ENCODE measurements around the gene OR9A4. TPM values are rescaled to one million over a fixed set of nuclear protein-coding genes. Genes with fewer than 3 reads are reported as not detected.
A peak's percentile ranks its signal among the peaks of the same experiment; 100 is the strongest.
"Not testable (repeated sequence)": the region's sequence is repeated elsewhere in the genome, so short reads cannot be mapped to it uniquely, and the experiment has no call there.

OR9A4 gene
- total RNA-seq, 6 donors from 2014 or later, result not detected

DNA sequence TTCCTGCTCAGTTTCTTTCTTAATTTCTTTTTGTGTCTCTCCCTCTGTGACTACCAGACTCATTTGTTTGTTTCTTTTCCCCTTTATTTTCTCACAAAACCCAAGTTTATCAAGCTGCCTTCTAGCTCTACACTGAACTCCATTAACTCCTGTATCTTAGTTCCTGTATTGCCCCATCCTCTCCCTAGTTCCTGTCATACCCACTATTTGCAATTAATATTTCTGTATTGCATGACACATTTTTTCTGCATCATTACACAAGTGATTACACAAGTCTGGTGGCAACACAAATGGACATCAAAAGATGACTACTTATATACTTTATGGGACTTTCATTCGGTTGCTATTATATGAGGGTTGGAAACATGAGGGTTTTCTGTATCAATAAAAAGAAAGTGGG is 26.9 kb upstream of the OR9A4 start:
- TF ChIP-seq EP300 (IDR thresholded peaks at IDR 0.05), result peak in 2 of 4 donors; percentile 10 to 33
- TF ChIP-seq POLR2A (IDR thresholded peaks at IDR 0.05), result no peak
- ATAC-seq (ENCODE audit: low FRiP score in 2 of 2) (peak in 1 of 2 donors; percentile 56), DNase-seq (no peak)
- no peaks in the 10 kb centered on the region for H3K9me3 ChIP-seq
- H3K36me3 ChIP-seq, result no peaks in the 10 kb centered on the region
- 64 to 88% methylated on average over 1 of the region's 1 CpG for WGBS, 2 donors
- no peaks in the 10 kb centered on the region for H3K27me3 ChIP-seq
- H3K27ac ChIP-seq, result peak overlapping the region in 2 of 4 donors; percentile 8 to 52
- no peak overlapping the region for H3K4me3 ChIP-seq
- H3K4me1 ChIP-seq, result no peaks in the 10 kb centered on the region

DNA sequence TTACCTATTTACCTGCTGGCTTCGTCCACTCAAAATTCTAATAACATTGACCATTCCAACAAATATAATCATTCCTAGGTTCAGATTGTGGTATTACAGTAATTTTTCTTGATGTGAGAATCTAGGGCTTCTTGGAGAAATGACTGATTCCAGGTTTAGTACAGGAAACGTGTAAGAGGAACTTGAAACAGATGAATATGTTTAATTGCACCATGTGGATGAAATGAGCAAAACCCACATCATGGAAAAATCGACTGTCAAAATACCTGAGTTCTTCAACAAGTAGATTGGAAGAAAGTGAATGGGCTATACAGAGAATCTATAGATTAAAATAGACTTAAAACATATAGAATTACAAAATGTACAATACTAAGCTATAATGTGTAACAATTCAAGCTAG is 24.9 kb upstream of the OR9A4 start:
- DNase-seq, result no peak
- TF ChIP-seq POLR2A (IDR thresholded peaks at IDR 0.05) (no peak), POLR2AphosphoS5 (IDR thresholded peaks at IDR 0.05) (no peak), EP300 (IDR thresholded peaks at IDR 0.05) (no peak)
- TF ChIP-seq, protein P1, sequence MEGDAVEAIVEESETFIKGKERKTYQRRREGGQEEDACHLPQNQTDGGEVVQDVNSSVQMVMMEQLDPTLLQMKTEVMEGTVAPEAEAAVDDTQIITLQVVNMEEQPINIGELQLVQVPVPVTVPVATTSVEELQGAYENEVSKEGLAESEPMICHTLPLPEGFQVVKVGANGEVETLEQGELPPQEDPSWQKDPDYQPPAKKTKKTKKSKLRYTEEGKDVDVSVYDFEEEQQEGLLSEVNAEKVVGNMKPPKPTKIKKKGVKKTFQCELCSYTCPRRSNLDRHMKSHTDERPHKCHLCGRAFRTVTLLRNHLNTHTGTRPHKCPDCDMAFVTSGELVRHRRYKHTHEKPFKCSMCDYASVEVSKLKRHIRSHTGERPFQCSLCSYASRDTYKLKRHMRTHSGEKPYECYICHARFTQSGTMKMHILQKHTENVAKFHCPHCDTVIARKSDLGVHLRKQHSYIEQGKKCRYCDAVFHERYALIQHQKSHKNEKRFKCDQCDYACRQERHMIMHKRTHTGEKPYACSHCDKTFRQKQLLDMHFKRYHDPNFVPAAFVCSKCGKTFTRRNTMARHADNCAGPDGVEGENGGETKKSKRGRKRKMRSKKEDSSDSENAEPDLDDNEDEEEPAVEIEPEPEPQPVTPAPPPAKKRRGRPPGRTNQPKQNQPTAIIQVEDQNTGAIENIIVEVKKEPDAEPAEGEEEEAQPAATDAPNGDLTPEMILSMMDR (IDR thresholded peaks at IDR 0.05), result no peak

DNA sequence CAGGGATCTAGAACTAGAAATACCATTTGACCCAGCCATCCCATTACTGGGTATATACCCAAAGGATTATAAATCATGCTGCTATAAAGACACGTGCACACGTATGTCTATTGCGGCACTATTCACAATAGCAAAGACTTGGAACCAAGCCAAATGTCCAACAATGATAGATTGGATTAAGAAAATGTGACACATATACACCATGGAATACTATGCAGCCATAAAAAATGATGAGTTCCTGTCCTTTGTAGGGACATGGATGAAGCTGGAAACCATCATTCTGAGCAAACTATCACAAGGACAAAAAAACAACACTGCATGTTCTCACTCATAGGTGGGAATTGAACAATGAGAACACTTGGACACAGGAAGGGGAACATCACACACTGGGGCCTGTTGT is 16.8 kb upstream of the OR9A4 start:
- not testable (repeated sequence) for H3K27me3 ChIP-seq; H3K36me3 ChIP-seq; ATAC-seq (ENCODE audit: low FRiP score in 2 of 2); H3K4me1 ChIP-seq; H3K27ac ChIP-seq; H3K4me3 ChIP-seq; H3K9me3 ChIP-seq; DNase-seq
- 91% methylated on average over 3 of the region's 3 CpGs for WGBS, 2 donors

More for the DNA sequence above, 24.9 kb upstream of the OR9A4 start:
- H3K9me3 ChIP-seq, result no peaks in the 10 kb centered on the region
- ATAC-seq (ENCODE audit: low FRiP score in 2 of 2), result no peak
- H3K27ac ChIP-seq, result no peak overlapping the region
- no peak overlapping the region for H3K4me3 ChIP-seq
- no peaks in the 10 kb centered on the region for H3K36me3 ChIP-seq
- no peaks in the 10 kb centered on the region for H3K4me1 ChIP-seq
- WGBS, 2 donors, result 69 to 70% methylated on average over 3 of the region's 3 CpGs
- no peaks in the 10 kb centered on the region for H3K27me3 ChIP-seq

DNA sequence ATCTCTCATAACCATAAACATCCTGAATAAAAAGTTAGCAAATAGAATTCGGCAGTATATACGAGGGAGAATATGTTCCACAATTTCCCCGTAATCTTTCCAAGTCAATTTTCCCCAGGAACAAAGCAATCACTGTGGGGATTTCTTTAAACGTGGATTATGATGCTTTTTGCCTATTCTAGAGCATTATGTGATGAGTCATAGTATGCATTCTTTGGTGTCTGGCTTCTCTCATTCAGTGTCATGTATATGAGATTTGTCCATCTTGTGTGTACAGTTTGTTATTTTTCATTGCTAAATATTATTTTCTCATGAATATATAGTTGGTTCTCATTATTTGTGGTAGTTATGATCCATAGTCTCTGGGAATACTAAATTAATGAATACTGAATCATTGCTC is 9.9 kb upstream of the OR9A4 start:
- DNase-seq, result no peak
- 82 to 84% methylated on average over 4 of the region's 4 CpGs for WGBS, 2 donors
- TF ChIP-seq POLR2AphosphoS5 (IDR thresholded peaks at IDR 0.05), result no peak
- TF ChIP-seq EP300 (IDR thresholded peaks at IDR 0.05), result no peak
- no peak for TF ChIP-seq POLR2A (IDR thresholded peaks at IDR 0.05)
- TF ChIP-seq, protein P1 (IDR thresholded peaks at IDR 0.05), result no peak
- no peaks in the 10 kb centered on the region for H3K9me3 ChIP-seq
- no peak overlapping the region for H3K27ac ChIP-seq
- no peak overlapping the region for H3K4me3 ChIP-seq
- no peaks in the 10 kb centered on the region for H3K4me1 ChIP-seq
- ATAC-seq (ENCODE audit: low FRiP score in 2 of 2), result no peak
- no peaks in the 10 kb centered on the region for H3K36me3 ChIP-seq
- no peaks in the 10 kb centered on the region for H3K27me3 ChIP-seq

DNA sequence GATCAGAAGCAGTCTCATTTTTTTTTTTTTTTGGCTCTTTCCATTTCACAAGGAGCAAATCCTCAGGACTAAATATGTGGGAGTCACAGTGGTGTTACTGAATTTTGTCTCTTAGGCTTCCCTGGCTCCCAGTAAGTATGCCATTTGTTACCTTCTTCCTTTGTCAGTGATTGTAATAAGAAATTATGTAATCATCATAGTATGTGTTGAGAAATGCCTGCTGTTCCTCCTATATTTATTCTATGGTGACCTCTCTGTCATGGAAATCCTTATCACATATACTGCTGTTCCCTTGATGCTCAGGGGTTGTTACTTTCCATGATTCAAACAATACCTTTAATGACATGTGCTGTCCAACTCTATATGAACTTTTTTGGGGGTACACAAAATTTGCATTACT is 4.8 kb upstream of the OR9A4 start:
- no peak for DNase-seq
- Histone ChIP-seq H3K4me3 (no peak overlapping the region), H3K27ac (no peak overlapping the region), H3K36me3 (no peaks in the 10 kb centered on the region), H3K9me3 (no peaks in the 10 kb centered on the region), H3K4me1 (no peaks in the 10 kb centered on the region), H3K27me3 (no peaks in the 10 kb centered on the region)
- TF ChIP-seq POLR2AphosphoS5 (IDR thresholded peaks at IDR 0.05) (no peak), POLR2A (IDR thresholded peaks at IDR 0.05) (no peak), EP300 (IDR thresholded peaks at IDR 0.05) (no peak)
- TF ChIP-seq, protein P1 (IDR thresholded peaks at IDR 0.05), result no peak
- no peak for ATAC-seq (ENCODE audit: low FRiP score in 2 of 2)

DNA sequence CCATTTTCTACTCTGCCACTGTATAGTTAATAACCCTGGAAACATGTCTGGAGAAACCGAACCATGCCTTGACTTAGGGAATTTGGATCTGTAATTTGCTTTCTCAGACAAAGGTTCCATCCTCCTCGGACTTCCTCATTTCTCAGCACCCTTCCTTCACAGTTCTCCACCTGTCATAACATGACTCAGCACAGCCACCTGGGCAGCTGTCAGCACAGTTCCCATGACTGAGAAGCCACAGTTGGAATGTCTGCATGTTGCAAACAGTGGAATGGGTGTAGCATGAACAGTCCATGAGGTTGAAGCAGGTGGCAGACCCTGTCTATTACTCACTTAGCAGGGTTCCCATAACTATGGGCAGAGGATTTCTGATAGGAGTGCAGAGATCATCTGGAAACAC is 634 bp upstream of the OR9A4 start:
- Histone ChIP-seq H3K9me3 (no peaks in the 10 kb centered on the region), H3K4me3 (no peak overlapping the region), H3K4me1 (no peaks in the 10 kb centered on the region), H3K36me3 (no peaks in the 10 kb centered on the region), H3K27ac (no peak overlapping the region), H3K27me3 (no peaks in the 10 kb centered on the region)
- WGBS, 2 donors, result 66 to 70% methylated on average over 2 of the region's 2 CpGs
- ATAC-seq (ENCODE audit: low FRiP score in 2 of 2) (no peak), DNase-seq (peak in 1 of 2 donors; percentile 35)
- TF ChIP-seq POLR2AphosphoS5 (IDR thresholded peaks at IDR 0.05), result no peak
- no peak for TF ChIP-seq EP300 (IDR thresholded peaks at IDR 0.05)
